Measurements from ENCODE around the gene PIP5KL1. TPM values are rescaled to one million over a fixed set of nuclear protein-coding genes. Genes with fewer than 3 reads are reported as not detected.
"Not testable (repeated sequence)": the region's sequence is repeated elsewhere in the genome, so short reads cannot be mapped to it uniquely, and the experiment has no call there.

Gene PIP5KL1
- polyA plus RNA-seq, 3 donors from 2014 or later, result 0.14 to 0.18 TPM; not detected in 1

GRCh38 chr9:127887792-127888191 is 42.8 kb downstream of the PIP5KL1 start:
- no peak for DNase-seq
- peak overlapping the region in 2 of 6 donors; percentile 13 to 24 for H3K27ac Mint-ChIP-seq
- H3K4me1 Mint-ChIP-seq, result peaks cover 26 to 28% of the 10 kb centered on the region in 2 donors
- H3K27me3 Mint-ChIP-seq (ENCODE audit: low read depth in 3 of 3), result peaks cover 0 to 4% (median 2%) of the 10 kb centered on the region in 3 donors
- peaks cover 15 to 27% (median 19%) of the 10 kb centered on the region in 3 donors for H3K36me3 Mint-ChIP-seq
- no peak overlapping the region for H3K4me3 Mint-ChIP-seq
- peaks cover 0 to 3% (median 0%) of the 10 kb centered on the region in 6 donors for H3K9me3 Mint-ChIP-seq

GRCh38 chr9:127886401-127886972 is 44.1 kb downstream of the PIP5KL1 start:
- peaks cover 0 to 4% (median 2%) of the 10 kb centered on the region in 3 donors for H3K27me3 Mint-ChIP-seq (ENCODE audit: low read depth in 3 of 3)
- H3K27ac Mint-ChIP-seq, result peak overlapping the region in 1 of 6 donors; percentile 48
- H3K4me1 Mint-ChIP-seq, result peaks cover 19 to 24% of the 10 kb centered on the region in 2 donors
- H3K9me3 Mint-ChIP-seq, result peaks cover 0 to 1% (median 0%) of the 10 kb centered on the region in 6 donors
- H3K4me3 Mint-ChIP-seq, result no peak overlapping the region
- DNase-seq, result no peak
- H3K36me3 Mint-ChIP-seq, result peaks cover 7 to 19% (median 13%) of the 10 kb centered on the region in 3 donors

- Mint-ChIP-seq H3K27me3 (ENCODE audit: low read depth in 3 of 3) (peaks cover 0 to 4% (median 2%) of the 10 kb centered on the region in 3 donors), H3K27ac (peak overlapping the region in 1 of 6 donors; percentile 36), H3K36me3 (peaks cover 5 to 12% (median 10%) of the 10 kb centered on the region in 3 donors), H3K4me3 (no peak overlapping the region), H3K4me1 (peaks cover 14 to 24% of the 10 kb centered on the region in 2 donors), H3K9me3 (no peaks in the 10 kb centered on the region)
- DNase-seq, result no peak
Observed at GRCh38 chr9:127885508-127886281, 44.9 kb downstream of the PIP5KL1 start.

- no peak for DNase-seq
- Mint-ChIP-seq H3K9me3 (no peaks in the 10 kb centered on the region), H3K27ac (peak overlapping the region in 5 of 6 donors; percentile 64 to 84 (median 76)), H3K4me3 (no peak overlapping the region), H3K27me3 (ENCODE audit: low read depth in 3 of 3) (peaks cover 0 to 4% (median 2%) of the 10 kb centered on the region in 3 donors), H3K4me1 (peaks cover 14 to 20% of the 10 kb centered on the region in 2 donors), H3K36me3 (peaks cover under 1 to 10% (median 8%) of the 10 kb centered on the region in 3 donors)
Observed at GRCh38 chr9:127884976-127885490, 45.5 kb downstream of the PIP5KL1 start.

- Mint-ChIP-seq H3K9me3 (no peaks in the 10 kb centered on the region), H3K4me1 (peaks cover 14 to 19% of the 10 kb centered on the region in 2 donors), H3K27ac (peak overlapping the region; percentile 64 to 87 (median 76)), H3K27me3 (ENCODE audit: low read depth in 3 of 3) (peaks cover 0 to 4% (median 2%) of the 10 kb centered on the region in 3 donors), H3K36me3 (peaks cover 0 to 10% (median 7%) of the 10 kb centered on the region in 3 donors), H3K4me3 (peak overlapping the region in 1 of 5 donors; percentile 38)
- DNase-seq, result peak in 1 of 3 donors; percentile 21
Observed at GRCh38 chr9:127884427-127884911, 46.1 kb downstream of the PIP5KL1 start.

GRCh38 chr9:127883959-127884358 is 46.6 kb downstream of the PIP5KL1 start:
- peaks cover 0 to 10% (median 7%) of the 10 kb centered on the region in 3 donors for H3K36me3 Mint-ChIP-seq
- no peak overlapping the region for H3K4me3 Mint-ChIP-seq
- no peaks in the 10 kb centered on the region for H3K9me3 Mint-ChIP-seq
- H3K4me1 Mint-ChIP-seq, result peaks cover 15 to 21% of the 10 kb centered on the region in 2 donors
- peaks cover under 1 to 5% (median 2%) of the 10 kb centered on the region in 3 donors for H3K27me3 Mint-ChIP-seq (ENCODE audit: low read depth in 3 of 3)
- no peak for DNase-seq
- peak overlapping the region; percentile 52 to 87 (median 76) for H3K27ac Mint-ChIP-seq

- H3K4me1 Mint-ChIP-seq, result peaks cover 26 to 27% of the 10 kb centered on the region in 2 donors
- peak overlapping the region in 2 of 6 donors; percentile 13 to 28 for H3K27ac Mint-ChIP-seq
- not testable (repeated sequence) for H3K9me3 Mint-ChIP-seq; H3K4me3 Mint-ChIP-seq; DNase-seq; H3K36me3 Mint-ChIP-seq; H3K27me3 Mint-ChIP-seq (ENCODE audit: low read depth in 3 of 3)
Observed at GRCh38 chr9:127881715-127882114, 48.9 kb downstream of the PIP5KL1 start.

- Mint-ChIP-seq H3K4me1 (peaks cover 25 to 27% of the 10 kb centered on the region in 2 donors), H3K4me3 (no peak overlapping the region), H3K36me3 (peaks cover 3 to 6% (median 4%) of the 10 kb centered on the region in 3 donors), H3K9me3 (no peaks in the 10 kb centered on the region), H3K27ac (no peak overlapping the region), H3K27me3 (ENCODE audit: low read depth in 3 of 3) (peaks cover 2 to 9% (median 2%) of the 10 kb centered on the region in 3 donors)
- DNase-seq, result no peak
Observed at GRCh38 chr9:127880143-127880542, 50.4 kb downstream of the PIP5KL1 start.

- H3K36me3 Mint-ChIP-seq, result peaks cover 0 to 6% (median 3%) of the 10 kb centered on the region in 3 donors
- H3K4me3 Mint-ChIP-seq, result no peak overlapping the region
- H3K4me1 Mint-ChIP-seq, result peaks cover 13 to 14% of the 10 kb centered on the region in 2 donors
- DNase-seq, result no peak
- peaks cover 0 to 5% (median 2%) of the 10 kb centered on the region in 3 donors for H3K27me3 Mint-ChIP-seq (ENCODE audit: low read depth in 3 of 3)
- H3K9me3 Mint-ChIP-seq, result no peaks in the 10 kb centered on the region
- peak overlapping the region in 4 of 6 donors; percentile 30 to 61 (median 34) for H3K27ac Mint-ChIP-seq
Observed at GRCh38 chr9:127878652-127879390, 51.8 kb downstream of the PIP5KL1 start.

GRCh38 chr9:127878001-127878651 is 52.5 kb downstream of the PIP5KL1 start:
- no peak overlapping the region for H3K4me3 Mint-ChIP-seq
- DNase-seq, result no peak
- peaks cover 0 to 5% (median 2%) of the 10 kb centered on the region in 3 donors for H3K27me3 Mint-ChIP-seq (ENCODE audit: low read depth in 3 of 3)
- H3K36me3 Mint-ChIP-seq, result peaks cover 0 to 6% (median 3%) of the 10 kb centered on the region in 3 donors
- H3K9me3 Mint-ChIP-seq, result no peaks in the 10 kb centered on the region
- H3K27ac Mint-ChIP-seq, result peak overlapping the region in 3 of 6 donors; percentile 11 to 61 (median 30)
- H3K4me1 Mint-ChIP-seq, result peaks cover 13% of the 10 kb centered on the region in 2 donors

GRCh38 chr9:127877566-127877998 is 53.0 kb downstream of the PIP5KL1 start, which contains the start of gene AK1:
TSS of gene AK1 (minus strand) at chr9:127877675. CDS start at chr9:127874617, 3,058 bp downstream.
- Mint-ChIP-seq H3K4me3 (peak within 1 kb of the TSS in 2 of 5 donors; percentile 15 to 46), H3K27ac (peak within 1 kb of the TSS in 3 of 6 donors; percentile 30 to 62 (median 61)), H3K36me3 (peaks cover 0 to 6% (median 3%) of the 10 kb centered on the region in 3 donors), H3K27me3 (ENCODE audit: low read depth in 3 of 3) (peaks cover 0 to 5% (median 2%) of the 10 kb centered on the region in 3 donors), H3K9me3 (no peaks in the 10 kb centered on the region), H3K4me1 (peaks cover 11 to 13% of the 10 kb centered on the region in 2 donors)
- DNase-seq, result no peak

GRCh38 chr9:127876764-127877562 is 53.6 kb downstream of the PIP5KL1 start:
- peaks cover 10 to 13% of the 10 kb centered on the region in 2 donors for H3K4me1 Mint-ChIP-seq
- H3K9me3 Mint-ChIP-seq, result no peaks in the 10 kb centered on the region
- DNase-seq, result no peak
- H3K27ac Mint-ChIP-seq, result peak overlapping the region in 1 of 6 donors; percentile 62
- peaks cover 0 to 8% (median 3%) of the 10 kb centered on the region in 3 donors for H3K36me3 Mint-ChIP-seq
- H3K27me3 Mint-ChIP-seq (ENCODE audit: low read depth in 3 of 3), result peaks cover 2 to 5% (median 2%) of the 10 kb centered on the region in 3 donors
- H3K4me3 Mint-ChIP-seq, result peak overlapping the region in 2 of 5 donors; percentile 15 to 46

All from immature natural killer cell (primary cell).